Measurements from ENCODE around the gene LAT. TPM values are rescaled to one million over a fixed set of nuclear protein-coding genes. Genes with fewer than 3 reads are reported as not detected.
"Not testable (repeated sequence)": the region's sequence is repeated elsewhere in the genome, so short reads cannot be mapped to it uniquely, and the experiment has no call there.

The LAT gene
- total RNA-seq: 228 and 238 TPM in 2 replicates

GRCh38 chr16:28984619-28985135 lies at the start of gene LAT:
LAT (plus strand) TSS chr16:28985052; CDS start chr16:28985418, 366 bp downstream.
- peak within 1 kb of the TSS; percentile 100 for H3K4me3 Mint-ChIP-seq
- H3K27me3 Mint-ChIP-seq: no peaks in the 10 kb centered on the region
- intact Hi-C loops (cut with micrococcal nuclease): loop anchor here (1.0 kb wide), 1 partner anchor 10 kb away; the partner anchor contains the start of gene SPNS1
- DNase-seq: peak; percentile 93
- peak within 1 kb of the TSS; percentile 99 for H3K27ac Mint-ChIP-seq
- peaks cover 35% of the 10 kb centered on the region for H3K4me1 Mint-ChIP-seq
- peaks cover 74% of the 10 kb centered on the region for H3K36me3 Mint-ChIP-seq (ENCODE audit: low read depth)
- peaks cover 11% of the 10 kb centered on the region for H3K9me3 Mint-ChIP-seq

GRCh38 chr16:28935346-28935745 lies 49.5 kb upstream of the LAT start:
- intact Hi-C loops (cut with micrococcal nuclease): no loop called here
- Mint-ChIP-seq H3K27me3 (peaks cover 2% of the 10 kb centered on the region), H3K4me3 (peak overlapping the region; percentile 78), H3K4me1 (peaks cover 24% of the 10 kb centered on the region), H3K36me3 (ENCODE audit: low read depth) (peaks cover 2% of the 10 kb centered on the region), H3K27ac (no peak overlapping the region), H3K9me3 (no peaks in the 10 kb centered on the region)
- no peak for DNase-seq

- peak; percentile 97 for DNase-seq
- Mint-ChIP-seq H3K27me3 (peaks cover 2% of the 10 kb centered on the region), H3K9me3 (no peaks in the 10 kb centered on the region), H3K36me3 (ENCODE audit: low read depth) (peaks cover 2% of the 10 kb centered on the region), H3K27ac (peak overlapping the region; percentile 77), H3K4me1 (peaks cover 19% of the 10 kb centered on the region), H3K4me3 (peak overlapping the region; percentile 78)
- intact Hi-C loops (cut with micrococcal nuclease): loop anchor here (1.0 kb wide), 2 partner anchors 11 to 14 kb away; partner anchors contain the start of genes NFATC2IP and RABEP2
Observed at GRCh38 chr16:28935924-28936783, 48.7 kb upstream of the LAT start.

GRCh38 chr16:28936784-28937155 lies 48.1 kb upstream of the LAT start:
- H3K27ac Mint-ChIP-seq: peak overlapping the region; percentile 77
- DNase-seq: no peak
- no peaks in the 10 kb centered on the region for H3K9me3 Mint-ChIP-seq
- intact Hi-C loops (cut with micrococcal nuclease): loop anchor here (1.0 kb wide), 2 partner anchors 11 to 14 kb away; partner anchors contain the start of genes NFATC2IP and RABEP2
- H3K4me1 Mint-ChIP-seq: peaks cover 19% of the 10 kb centered on the region
- H3K4me3 Mint-ChIP-seq: peak overlapping the region; percentile 78
- H3K36me3 Mint-ChIP-seq (ENCODE audit: low read depth): peaks cover 2% of the 10 kb centered on the region
- H3K27me3 Mint-ChIP-seq: peaks cover 2% of the 10 kb centered on the region

GRCh38 chr16:28937222-28937876 lies 47.5 kb upstream of the LAT start:
- H3K4me1 Mint-ChIP-seq: peaks cover 19% of the 10 kb centered on the region
- no peak overlapping the region for H3K4me3 Mint-ChIP-seq
- H3K36me3 Mint-ChIP-seq (ENCODE audit: low read depth): peaks cover 2% of the 10 kb centered on the region
- peaks cover 2% of the 10 kb centered on the region for H3K27me3 Mint-ChIP-seq
- H3K9me3 Mint-ChIP-seq: no peaks in the 10 kb centered on the region
- no peak overlapping the region for H3K27ac Mint-ChIP-seq
- intact Hi-C loops (cut with micrococcal nuclease): no loop called here
- no peak for DNase-seq

- Mint-ChIP-seq H3K4me3 (no peak overlapping the region), H3K36me3 (ENCODE audit: low read depth) (peaks cover 2% of the 10 kb centered on the region), H3K27ac (no peak overlapping the region), H3K9me3 (no peaks in the 10 kb centered on the region), H3K27me3 (peaks cover 2% of the 10 kb centered on the region), H3K4me1 (peaks cover 20% of the 10 kb centered on the region)
- no peak for DNase-seq
- intact Hi-C loops (cut with micrococcal nuclease): no loop called here
Observed at GRCh38 chr16:28938721-28939120, 46.1 kb upstream of the LAT start.

GRCh38 chr16:28939825-28940224 lies 45.0 kb upstream of the LAT start:
- H3K27ac Mint-ChIP-seq: not testable (repeated sequence)

GRCh38 chr16:28943281-28943680 lies 41.6 kb upstream of the LAT start:
- no peaks in the 10 kb centered on the region for H3K9me3 Mint-ChIP-seq
- no peak overlapping the region for H3K4me3 Mint-ChIP-seq
- H3K27ac Mint-ChIP-seq: no peak overlapping the region
- intact Hi-C loops (cut with micrococcal nuclease): no loop called here
- H3K27me3 Mint-ChIP-seq: peaks cover 2% of the 10 kb centered on the region
- H3K4me1 Mint-ChIP-seq: peaks cover 15% of the 10 kb centered on the region
- DNase-seq: no peak
- H3K36me3 Mint-ChIP-seq (ENCODE audit: low read depth): no peaks in the 10 kb centered on the region

More at GRCh38 chr16:28939825-28940224, 45.0 kb upstream of the LAT start:
- intact Hi-C loops (cut with micrococcal nuclease); H3K4me3 Mint-ChIP-seq; H3K9me3 Mint-ChIP-seq; H3K27me3 Mint-ChIP-seq; H3K36me3 Mint-ChIP-seq (ENCODE audit: low read depth); DNase-seq: not testable (repeated sequence)
- H3K4me1 Mint-ChIP-seq: peaks cover 23% of the 10 kb centered on the region

- H3K4me1 Mint-ChIP-seq: peaks cover 24% of the 10 kb centered on the region
- no peak for DNase-seq
- no peak overlapping the region for H3K4me3 Mint-ChIP-seq
- no peak overlapping the region for H3K27ac Mint-ChIP-seq
- H3K36me3 Mint-ChIP-seq (ENCODE audit: low read depth): peaks cover 4% of the 10 kb centered on the region
- intact Hi-C loops (cut with micrococcal nuclease): loop anchor here (5.0 kb wide), 1 partner anchor 394 kb away; the partner anchor contains the start of gene SGF29
- H3K9me3 Mint-ChIP-seq: no peaks in the 10 kb centered on the region
- no peaks in the 10 kb centered on the region for H3K27me3 Mint-ChIP-seq
Observed at GRCh38 chr16:28946681-28947080, 38.2 kb upstream of the LAT start.

- no peaks in the 10 kb centered on the region for H3K9me3 Mint-ChIP-seq
- intact Hi-C loops (cut with micrococcal nuclease): loop anchor here (1.0 kb wide), 5 partner anchors 15 to 129 kb away; partner anchors contain the start of genes ATXN2L, RABEP2 and TUFM
- H3K4me3 Mint-ChIP-seq: peak within 1 kb of the TSS; percentile 93
- H3K4me1 Mint-ChIP-seq: peaks cover 27% of the 10 kb centered on the region
- H3K36me3 Mint-ChIP-seq (ENCODE audit: low read depth): peaks cover 32% of the 10 kb centered on the region
- DNase-seq: peak; percentile 100
- peak within 1 kb of the TSS; percentile 94 for H3K27ac Mint-ChIP-seq
- H3K27me3 Mint-ChIP-seq: no peaks in the 10 kb centered on the region
Observed at GRCh38 chr16:28950648-28951409, 34.0 kb upstream of the LAT start, which contains the start of gene NFATC2IP. NFATC2IP (plus strand) TSS chr16:28950937; CDS start chr16:28951012, 75 bp downstream.

- Mint-ChIP-seq H3K27me3 (no peaks in the 10 kb centered on the region), H3K36me3 (ENCODE audit: low read depth) (peaks cover 35% of the 10 kb centered on the region), H3K27ac (peak overlapping the region; percentile 94), H3K9me3 (no peaks in the 10 kb centered on the region), H3K4me1 (peaks cover 25% of the 10 kb centered on the region), H3K4me3 (peak overlapping the region; percentile 93)
- intact Hi-C loops (cut with micrococcal nuclease): no loop called here
- DNase-seq: peak; percentile 64
Observed at GRCh38 chr16:28951410-28951943, 33.4 kb upstream of the LAT start.

- Mint-ChIP-seq H3K27ac (no peak overlapping the region), H3K9me3 (no peaks in the 10 kb centered on the region), H3K4me3 (no peak overlapping the region), H3K27me3 (no peaks in the 10 kb centered on the region), H3K36me3 (ENCODE audit: low read depth) (peaks cover 60% of the 10 kb centered on the region), H3K4me1 (peaks cover 8% of the 10 kb centered on the region)
- DNase-seq: no peak
- intact Hi-C loops (cut with micrococcal nuclease): no loop called here
Observed at GRCh38 chr16:28958216-28958615, 26.6 kb upstream of the LAT start.

GRCh38 chr16:28958836-28959235 lies 26.0 kb upstream of the LAT start:
- Mint-ChIP-seq H3K27me3 (no peaks in the 10 kb centered on the region), H3K27ac (no peak overlapping the region), H3K9me3 (no peaks in the 10 kb centered on the region), H3K4me1 (peaks cover 5% of the 10 kb centered on the region), H3K4me3 (no peak overlapping the region), H3K36me3 (ENCODE audit: low read depth) (peaks cover 61% of the 10 kb centered on the region)
- intact Hi-C loops (cut with micrococcal nuclease): no loop called here
- DNase-seq: no peak
